Measurements from ENCODE around the gene DAB2IP. TPM values are rescaled to one million over a fixed set of nuclear protein-coding genes. Genes with fewer than 3 reads are reported as not detected.

Gene DAB2IP
- total and polyA plus RNA-seq, 2 donors from 2014 or later = 33.8 to 105 TPM

DNA sequence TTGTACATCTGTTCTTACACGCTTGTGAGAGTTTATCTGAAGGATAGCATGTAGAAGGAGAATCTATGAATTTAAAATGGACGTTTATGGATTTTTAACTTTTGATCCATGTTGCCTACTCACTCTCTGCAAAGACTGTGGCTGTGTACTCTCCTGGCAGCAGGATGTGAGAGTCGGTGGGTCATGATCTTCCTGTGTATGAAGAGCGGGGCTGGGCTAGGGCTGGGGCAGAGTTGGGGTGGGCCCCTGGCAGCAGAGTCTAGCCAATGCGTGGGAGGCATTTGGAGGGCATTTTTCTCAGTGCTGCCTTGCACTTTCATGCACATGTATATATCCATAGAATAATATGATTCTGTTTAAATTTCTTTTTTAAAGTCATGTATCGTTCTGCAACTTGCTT, 24.0 kb upstream of the DAB2IP start:
- TF ChIP-seq, protein P1, sequence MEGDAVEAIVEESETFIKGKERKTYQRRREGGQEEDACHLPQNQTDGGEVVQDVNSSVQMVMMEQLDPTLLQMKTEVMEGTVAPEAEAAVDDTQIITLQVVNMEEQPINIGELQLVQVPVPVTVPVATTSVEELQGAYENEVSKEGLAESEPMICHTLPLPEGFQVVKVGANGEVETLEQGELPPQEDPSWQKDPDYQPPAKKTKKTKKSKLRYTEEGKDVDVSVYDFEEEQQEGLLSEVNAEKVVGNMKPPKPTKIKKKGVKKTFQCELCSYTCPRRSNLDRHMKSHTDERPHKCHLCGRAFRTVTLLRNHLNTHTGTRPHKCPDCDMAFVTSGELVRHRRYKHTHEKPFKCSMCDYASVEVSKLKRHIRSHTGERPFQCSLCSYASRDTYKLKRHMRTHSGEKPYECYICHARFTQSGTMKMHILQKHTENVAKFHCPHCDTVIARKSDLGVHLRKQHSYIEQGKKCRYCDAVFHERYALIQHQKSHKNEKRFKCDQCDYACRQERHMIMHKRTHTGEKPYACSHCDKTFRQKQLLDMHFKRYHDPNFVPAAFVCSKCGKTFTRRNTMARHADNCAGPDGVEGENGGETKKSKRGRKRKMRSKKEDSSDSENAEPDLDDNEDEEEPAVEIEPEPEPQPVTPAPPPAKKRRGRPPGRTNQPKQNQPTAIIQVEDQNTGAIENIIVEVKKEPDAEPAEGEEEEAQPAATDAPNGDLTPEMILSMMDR (IDR thresholded peaks at IDR 0.05; ENCODE audit: borderline replicate concordance, extremely low read depth, insufficient read depth) = no peak
- intact Hi-C loops (cut with DNase I) = no loop called here
- no peak overlapping the region for H3K27ac ChIP-seq (ENCODE audit: low read depth in 2 of 2, low read length in 2 of 2)
- no peaks in the 10 kb centered on the region for H3K9me3 ChIP-seq (ENCODE audit: control insufficient read depth in 2 of 3, insufficient read depth in 1 of 3, low read length in 3 of 3)
- no peak overlapping the region for H3K4me3 ChIP-seq (ENCODE audit: low read length in 3 of 3)
- H3K4me1 ChIP-seq (ENCODE audit: control insufficient read depth in 2 of 3, insufficient read depth in 2 of 3, low read depth in 1 of 3, low read length in 3 of 3) = peaks cover 0 to 24% (median 16%) of the 10 kb centered on the region in 3 donors
- no peaks in the 10 kb centered on the region for H3K27me3 ChIP-seq (ENCODE audit: control insufficient read depth, insufficient read depth, low read length)
- no peaks in the 10 kb centered on the region for H3K36me3 ChIP-seq (ENCODE audit: control insufficient read depth in 2 of 3, insufficient read depth in 3 of 3, low read length in 3 of 3)
- no peak overlapping the region for H3K9ac ChIP-seq (ENCODE audit: low read length in 3 of 3)
- FAIRE-seq (no peak), DNase-seq (no peak)

DNA sequence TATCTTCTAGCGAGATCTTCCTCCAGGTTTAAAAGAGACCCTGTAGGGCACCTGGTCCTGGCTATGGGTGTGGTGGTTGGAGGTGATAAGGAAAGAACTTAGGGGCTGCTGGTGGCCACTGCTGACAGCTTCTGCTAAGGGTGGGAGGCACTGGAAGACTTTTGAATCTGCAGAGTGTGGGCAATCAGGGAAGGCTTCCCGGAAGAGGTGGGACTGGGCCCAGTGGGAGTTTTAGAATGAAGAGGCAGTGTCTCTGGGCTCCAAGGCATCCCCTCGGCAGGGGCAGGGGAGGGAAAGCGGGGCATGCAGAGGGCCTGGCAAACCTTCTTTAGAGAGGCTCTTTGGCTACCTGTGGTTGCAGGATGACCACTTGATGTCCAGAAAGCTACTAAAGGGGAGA, 23.0 kb upstream of the DAB2IP start:
- Histone ChIP-seq H3K4me1 (ENCODE audit: control insufficient read depth in 2 of 3, insufficient read depth in 2 of 3, low read depth in 1 of 3, low read length in 3 of 3) (peaks cover 0 to 18% (median 12%) of the 10 kb centered on the region in 3 donors), H3K36me3 (ENCODE audit: control insufficient read depth in 2 of 3, insufficient read depth in 3 of 3, low read length in 3 of 3) (no peaks in the 10 kb centered on the region), H3K27me3 (ENCODE audit: control insufficient read depth, insufficient read depth, low read length) (no peaks in the 10 kb centered on the region), H3K27ac (ENCODE audit: low read depth in 2 of 2, low read length in 2 of 2) (no peak overlapping the region), H3K9ac (ENCODE audit: low read length in 3 of 3) (no peak overlapping the region), H3K9me3 (ENCODE audit: control insufficient read depth in 2 of 3, insufficient read depth in 1 of 3, low read length in 3 of 3) (no peaks in the 10 kb centered on the region), H3K4me3 (ENCODE audit: low read length in 3 of 3) (no peak overlapping the region)
- DNase-seq = no peak
- no peak for FAIRE-seq
- TF ChIP-seq, protein P1 (IDR thresholded peaks at IDR 0.05; ENCODE audit: borderline replicate concordance, extremely low read depth, insufficient read depth) = no peak
- intact Hi-C loops (cut with DNase I) = no loop called here

DNA sequence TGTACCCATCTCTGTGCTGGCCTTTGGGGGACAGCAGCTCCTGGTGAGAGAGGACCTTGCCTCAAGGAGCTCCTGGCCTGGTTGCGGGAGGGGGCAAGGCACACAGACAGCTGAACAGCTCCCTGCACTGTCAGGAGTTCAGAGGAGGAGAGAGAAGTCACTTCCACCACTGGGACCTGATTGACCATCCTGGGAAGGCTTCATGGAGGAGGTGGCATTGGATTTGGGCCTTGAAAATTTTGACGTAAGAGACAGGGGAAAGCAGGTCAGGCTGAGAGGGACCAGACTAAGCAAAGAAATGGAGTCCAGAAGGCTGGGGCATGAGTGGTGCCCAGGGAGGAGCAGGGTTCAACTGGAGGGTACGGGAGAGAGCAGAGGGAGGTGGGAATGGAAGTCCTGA, 20.3 kb upstream of the DAB2IP start:
- no peaks in the 10 kb centered on the region for H3K36me3 ChIP-seq (ENCODE audit: control insufficient read depth in 2 of 3, insufficient read depth in 3 of 3, low read length in 3 of 3)
- TF ChIP-seq, protein P1 (IDR thresholded peaks at IDR 0.05; ENCODE audit: borderline replicate concordance, extremely low read depth, insufficient read depth) = no peak
- no peak overlapping the region for H3K9ac ChIP-seq (ENCODE audit: low read length in 3 of 3)
- H3K27me3 ChIP-seq (ENCODE audit: control insufficient read depth, insufficient read depth, low read length) = no peaks in the 10 kb centered on the region
- DNase-seq (no peak), FAIRE-seq (no peak)
- H3K9me3 ChIP-seq (ENCODE audit: control insufficient read depth in 2 of 3, insufficient read depth in 1 of 3, low read length in 3 of 3) = no peaks in the 10 kb centered on the region
- H3K27ac ChIP-seq (ENCODE audit: low read depth in 2 of 2, low read length in 2 of 2) = no peak overlapping the region
- no peak overlapping the region for H3K4me3 ChIP-seq (ENCODE audit: low read length in 3 of 3)
- intact Hi-C loops (cut with DNase I) = no loop called here
- H3K4me1 ChIP-seq (ENCODE audit: control insufficient read depth in 2 of 3, insufficient read depth in 2 of 3, low read depth in 1 of 3, low read length in 3 of 3) = peaks cover 0 to 29% (median 23%) of the 10 kb centered on the region in 3 donors

DNA sequence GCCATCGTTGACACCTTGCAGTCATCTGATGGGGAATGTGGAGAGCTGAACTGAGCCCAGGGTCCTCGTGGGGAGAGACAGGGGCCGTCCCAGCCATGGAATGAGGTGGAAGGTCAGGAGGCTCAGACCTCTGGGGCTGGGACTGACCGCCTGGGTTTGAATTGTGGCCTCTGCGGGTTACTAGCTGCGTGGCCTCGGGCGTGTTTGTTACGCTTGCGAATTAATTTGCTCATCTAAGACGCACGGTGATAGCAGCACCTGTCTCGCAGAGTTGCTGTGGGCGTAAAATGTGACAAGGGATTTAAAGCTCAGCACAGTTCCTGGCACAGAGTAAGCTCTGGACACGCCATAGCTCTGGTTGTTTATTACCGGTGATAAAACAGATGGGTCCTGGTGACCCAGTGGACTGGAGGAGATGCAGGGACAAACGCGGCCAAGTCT, 19.4 kb upstream of the DAB2IP start:
- Histone ChIP-seq H3K27me3 (ENCODE audit: control insufficient read depth, insufficient read depth, low read length) (no peaks in the 10 kb centered on the region), H3K36me3 (ENCODE audit: control insufficient read depth in 2 of 3, insufficient read depth in 3 of 3, low read length in 3 of 3) (no peaks in the 10 kb centered on the region), H3K4me3 (ENCODE audit: low read length in 3 of 3) (no peak overlapping the region), H3K9ac (ENCODE audit: low read length in 3 of 3) (no peak overlapping the region), H3K4me1 (ENCODE audit: control insufficient read depth in 2 of 3, insufficient read depth in 2 of 3, low read depth in 1 of 3, low read length in 3 of 3) (peaks cover 3 to 37% (median 25%) of the 10 kb centered on the region in 3 donors), H3K27ac (ENCODE audit: low read depth in 2 of 2, low read length in 2 of 2) (no peak overlapping the region), H3K9me3 (ENCODE audit: control insufficient read depth in 2 of 3, insufficient read depth in 1 of 3, low read length in 3 of 3) (no peaks in the 10 kb centered on the region)
- intact Hi-C loops (cut with DNase I) = no loop called here
- no peak for DNase-seq
- FAIRE-seq = no peak
- TF ChIP-seq, protein P1 (IDR thresholded peaks at IDR 0.05; ENCODE audit: borderline replicate concordance, extremely low read depth, insufficient read depth) = no peak

All from kidney (tissue), 14 donors.